Islet of Langerhans (tissue), 1 donor: ENCODE measurements around the gene TMPRSS9.

Experiments
- FAIRE-seq: peaks from one replicate; lab custom pipeline; 2011; peaks lifted over from hg19 to GRCh38; lab: Jason Lieb, UNC

TMPRSS9 gene

DNA sequence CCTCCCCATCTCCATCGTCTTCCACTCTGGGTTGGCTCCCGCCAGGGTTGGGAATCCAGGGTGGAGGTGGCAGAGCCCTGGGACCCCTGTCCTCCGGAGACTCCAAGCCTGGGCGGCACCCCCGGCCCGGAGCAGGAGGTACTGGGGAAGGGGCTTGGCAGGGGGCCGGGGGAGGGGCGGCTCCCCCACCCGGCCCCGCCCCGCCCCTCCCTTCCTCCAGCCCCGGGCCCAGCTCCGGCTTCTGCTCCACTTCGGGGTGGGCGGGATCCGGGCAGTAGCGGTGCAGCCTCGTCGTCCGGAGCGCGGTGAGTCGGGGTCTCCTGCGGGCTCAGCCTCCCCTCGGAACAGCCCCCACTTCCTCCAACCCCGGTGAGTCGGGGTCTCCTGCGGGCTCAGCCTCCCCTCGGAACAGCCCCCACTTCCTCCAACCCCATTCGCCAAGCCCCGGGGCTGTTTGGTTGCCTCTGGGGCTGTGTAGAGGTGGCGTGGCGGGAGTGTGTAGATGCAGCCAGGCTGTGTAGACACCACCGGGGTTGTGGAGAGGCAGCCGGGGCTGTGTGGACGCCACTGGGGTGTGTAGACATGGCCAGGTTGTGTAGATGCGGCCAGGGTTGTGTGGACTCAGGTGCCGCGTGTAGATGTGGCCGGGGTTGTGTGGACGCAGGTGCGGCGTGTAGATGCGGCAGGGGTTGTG, at the start of gene TMPRSS9:
TMPRSS9 (plus strand) TSS at position 274 of the 694 bp plus-strand sequence. CDS start 29,521 bp downstream, outside the sequence.
- no peak for FAIRE-seq

DNA sequence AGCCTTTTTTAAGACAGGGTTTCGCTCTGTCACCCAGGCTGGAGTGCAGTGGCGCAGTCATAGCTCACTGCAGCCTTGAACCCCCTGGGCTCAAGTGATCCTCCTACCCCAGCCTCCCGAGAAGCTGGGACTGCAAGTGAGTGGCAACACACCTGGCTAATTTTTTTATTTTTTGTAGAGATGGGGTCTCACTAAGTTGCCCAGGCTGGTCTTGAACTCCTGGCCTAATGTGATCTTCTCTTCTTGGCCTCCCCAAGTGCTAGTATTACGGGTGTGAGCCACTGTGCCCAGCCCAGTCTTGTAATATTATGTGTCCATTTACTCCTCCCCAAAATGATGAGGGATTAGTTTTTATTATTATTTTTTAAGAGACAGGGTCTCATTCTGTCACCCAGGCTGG, 49.0 kb upstream of the TMPRSS9 start:
- FAIRE-seq = no peak

DNA sequence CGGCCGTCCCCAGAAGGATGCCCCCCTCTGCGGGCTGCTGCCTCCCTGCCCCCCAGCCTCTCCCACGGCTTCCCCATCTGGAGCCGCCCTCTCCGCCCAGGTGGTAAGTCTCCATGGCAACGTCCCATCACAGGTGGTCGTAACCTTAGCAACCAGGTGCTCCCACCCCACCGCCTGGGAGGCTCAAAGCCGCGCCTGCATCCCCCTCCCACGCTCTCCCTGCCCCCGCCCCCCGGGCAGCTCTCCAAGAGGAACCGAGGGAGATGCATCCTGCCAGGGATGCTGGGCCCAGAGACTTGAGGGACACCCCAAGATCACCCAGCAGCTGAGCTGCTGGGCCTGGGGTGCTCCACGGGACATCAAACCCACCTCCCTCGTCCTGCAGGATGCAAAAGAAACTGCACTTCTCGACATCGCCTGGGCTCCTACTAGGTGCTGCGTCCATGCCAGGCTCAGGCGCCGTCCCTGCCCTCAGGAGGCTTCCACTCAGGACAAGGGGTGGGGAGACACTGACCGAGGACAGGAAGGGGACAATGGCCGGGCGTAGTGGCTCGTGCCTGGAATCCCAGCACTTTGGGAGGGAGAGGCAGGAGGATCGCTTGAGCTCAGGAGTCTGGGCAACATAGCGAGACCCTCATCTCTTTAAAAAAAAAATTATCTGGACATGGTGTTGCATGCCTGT, 47.1 kb upstream of the TMPRSS9 start:
- FAIRE-seq = no peak

DNA sequence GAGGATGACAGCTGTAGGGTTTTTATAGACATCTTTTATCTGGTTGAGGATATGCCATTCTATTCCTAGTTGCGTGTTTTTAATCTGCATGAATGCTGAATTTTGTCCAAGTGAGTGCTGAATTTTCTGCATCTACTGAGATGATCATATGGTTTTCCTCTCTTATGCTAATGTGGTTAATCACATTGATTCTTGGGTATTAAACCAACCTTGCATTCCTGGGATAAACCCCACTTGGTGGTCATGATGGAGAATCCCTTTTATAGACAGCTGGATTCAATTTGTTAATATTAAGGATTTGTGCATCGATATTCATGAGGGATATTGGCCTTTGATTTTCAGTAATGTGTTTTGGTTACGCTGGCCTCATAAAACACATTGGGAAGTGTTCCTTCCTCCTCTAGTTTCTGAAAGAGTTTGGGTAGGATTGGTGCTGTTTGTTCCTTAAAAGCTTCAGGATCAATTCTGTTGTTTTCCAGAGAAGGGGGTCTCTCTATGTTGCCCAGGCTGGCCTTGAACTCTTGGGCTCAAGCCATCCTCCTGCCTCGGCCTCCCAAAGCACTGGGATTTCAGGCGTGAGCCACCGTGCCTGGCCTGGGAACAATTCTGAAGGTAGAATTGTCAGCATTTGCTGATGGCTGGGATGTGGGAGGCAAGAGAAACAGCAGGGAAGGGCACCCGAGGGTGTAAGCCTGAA, 44.8 kb upstream of the TMPRSS9 start:
- FAIRE-seq = no peak

DNA sequence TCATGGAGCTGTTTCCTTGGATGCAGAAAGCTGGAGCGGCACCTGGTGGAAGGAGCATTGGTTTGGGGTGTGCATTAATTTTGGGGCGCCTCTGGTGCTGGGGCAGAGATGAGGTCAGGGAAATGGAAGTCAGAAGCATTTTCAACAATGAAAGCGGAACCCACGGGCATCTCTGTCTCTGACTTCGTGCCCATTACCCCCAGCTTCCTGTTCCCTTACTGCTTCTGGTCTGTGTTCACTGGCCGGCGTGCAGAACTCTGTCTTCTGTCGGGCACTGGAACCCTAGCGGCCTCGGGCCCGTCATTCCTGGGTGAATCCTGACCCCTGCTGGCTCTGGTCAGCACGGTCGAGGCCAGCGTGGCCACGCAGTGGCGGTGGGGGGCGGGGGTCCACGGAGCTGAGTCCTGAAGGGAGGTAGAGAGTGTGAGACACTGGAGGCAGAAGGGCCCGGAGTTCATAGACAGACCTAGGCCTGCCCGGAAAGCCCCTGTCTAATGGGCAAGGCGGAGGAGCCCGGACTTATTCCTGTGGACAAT, 44.2 kb upstream of the TMPRSS9 start:
- no peak for FAIRE-seq

DNA sequence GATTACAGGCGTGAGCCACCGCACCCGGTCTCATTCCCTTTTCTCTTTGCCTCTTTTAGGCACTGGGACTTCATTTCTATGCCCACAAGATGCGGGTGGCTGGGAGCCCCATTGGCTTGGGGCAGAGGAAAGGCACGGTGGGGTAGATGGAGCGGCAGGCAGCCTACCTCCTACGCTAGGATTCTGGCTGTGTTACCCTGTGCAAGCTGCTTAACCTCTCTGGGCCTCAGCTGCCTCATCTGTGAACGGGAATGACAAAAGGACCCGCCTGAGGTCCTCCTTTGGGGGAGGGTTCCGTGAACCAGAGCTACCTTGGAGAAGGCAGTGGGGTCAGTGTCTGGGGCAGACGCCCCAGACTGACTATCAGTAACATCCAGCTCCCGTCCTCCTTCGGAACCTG, 42.8 kb upstream of the TMPRSS9 start:
- FAIRE-seq = no peak

DNA sequence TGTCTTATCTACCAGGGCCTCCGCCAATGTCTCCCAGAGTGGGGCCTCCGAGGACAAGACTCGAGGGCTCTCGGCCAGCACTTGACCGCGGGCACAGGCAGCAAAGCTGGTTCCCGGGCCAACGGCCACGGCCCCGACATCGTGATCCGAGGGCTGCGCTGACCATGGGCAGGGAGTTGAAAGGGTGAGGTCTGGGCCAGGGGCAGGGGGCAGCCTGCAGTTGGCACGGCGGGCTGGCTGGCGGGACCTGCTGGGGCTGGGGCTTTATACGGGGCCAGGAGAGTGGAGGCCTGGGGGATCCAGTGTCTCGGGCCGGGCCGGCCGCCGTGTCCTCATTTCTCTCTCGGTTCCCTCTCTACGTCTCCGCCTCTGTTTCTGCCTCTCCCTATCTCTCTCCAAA, 42.3 kb upstream of the TMPRSS9 start:
- FAIRE-seq = no peak

DNA sequence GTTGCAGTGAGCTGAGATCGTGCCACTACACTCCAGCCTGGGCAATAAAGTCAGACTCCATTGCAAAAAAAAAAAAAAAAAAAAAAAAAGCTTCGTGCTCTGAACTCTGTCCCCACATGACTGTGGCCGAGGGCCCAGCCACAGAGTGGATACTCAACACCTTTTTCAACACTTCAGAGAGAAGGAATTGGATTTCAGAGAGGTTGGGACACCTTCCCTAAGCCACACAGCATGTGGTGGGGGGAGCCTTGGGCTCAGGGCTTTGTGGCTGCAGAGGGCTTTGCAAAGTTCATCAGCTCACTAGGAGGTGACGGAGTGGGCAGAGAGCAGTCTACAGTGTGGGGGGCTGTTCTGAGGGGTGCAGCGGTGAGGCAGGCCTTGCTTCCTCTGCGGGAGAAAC, 41.1 kb upstream of the TMPRSS9 start:
- FAIRE-seq = no peak

DNA sequence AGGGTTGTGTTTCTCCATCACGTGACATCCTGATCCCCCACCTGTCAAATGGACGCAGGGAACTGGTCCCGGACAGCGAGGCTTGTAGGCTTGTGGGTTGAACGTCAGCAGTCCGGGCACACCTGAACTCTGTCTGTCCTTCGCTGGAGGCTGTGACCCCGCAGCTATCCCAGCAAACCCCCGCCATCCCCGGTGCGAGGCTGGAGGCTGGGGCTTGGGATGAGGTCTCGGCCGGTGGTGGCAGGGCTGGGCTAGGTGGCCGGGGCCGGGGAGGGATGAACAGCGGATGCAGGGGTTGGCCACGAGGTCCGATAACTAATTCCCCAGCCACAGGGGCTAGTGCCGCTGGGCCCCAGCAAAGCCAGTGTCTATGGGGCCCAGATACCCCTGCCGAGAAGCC, 40.5 kb upstream of the TMPRSS9 start:
- FAIRE-seq = no peak

DNA sequence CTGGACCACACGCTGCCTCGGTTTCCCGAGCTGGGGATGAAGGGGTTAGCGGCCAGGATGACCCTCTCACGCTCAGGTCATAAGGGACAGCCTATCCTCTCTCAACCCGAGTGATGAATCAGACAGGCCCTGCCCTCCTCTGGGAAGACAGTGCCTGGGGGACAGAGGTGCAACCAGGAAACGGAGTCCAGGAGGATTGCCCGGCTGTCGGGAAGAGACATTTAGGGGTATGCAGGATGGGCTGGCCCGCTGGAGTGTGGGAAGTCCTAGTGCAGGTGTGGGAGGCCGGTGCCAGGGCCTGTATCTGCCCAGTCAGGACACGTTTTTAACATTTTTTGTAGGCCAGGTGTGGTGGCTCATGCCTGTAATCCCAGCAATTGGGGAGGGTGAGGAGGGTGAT, 40.0 kb upstream of the TMPRSS9 start:
- no peak for FAIRE-seq

DNA sequence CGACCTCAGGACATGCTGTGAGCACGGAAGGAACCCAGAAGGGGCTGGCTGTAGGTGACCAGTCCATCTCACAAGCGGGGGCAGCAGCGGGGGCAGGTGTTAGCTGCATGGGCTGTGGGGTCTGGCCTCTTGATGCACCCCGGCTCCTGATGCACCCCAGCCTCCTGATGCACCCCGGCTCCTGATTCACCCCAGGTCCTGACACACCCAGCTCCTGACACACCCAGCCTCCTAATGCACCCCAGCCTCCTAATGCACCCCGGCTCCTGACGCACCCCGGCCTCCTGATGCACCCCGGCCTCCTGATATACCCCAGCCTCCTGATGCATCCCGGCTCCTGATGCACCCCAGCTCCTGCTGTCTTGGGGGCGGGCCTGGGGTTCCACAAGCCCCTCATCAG, 39.1 kb upstream of the TMPRSS9 start:
- FAIRE-seq = no peak

DNA sequence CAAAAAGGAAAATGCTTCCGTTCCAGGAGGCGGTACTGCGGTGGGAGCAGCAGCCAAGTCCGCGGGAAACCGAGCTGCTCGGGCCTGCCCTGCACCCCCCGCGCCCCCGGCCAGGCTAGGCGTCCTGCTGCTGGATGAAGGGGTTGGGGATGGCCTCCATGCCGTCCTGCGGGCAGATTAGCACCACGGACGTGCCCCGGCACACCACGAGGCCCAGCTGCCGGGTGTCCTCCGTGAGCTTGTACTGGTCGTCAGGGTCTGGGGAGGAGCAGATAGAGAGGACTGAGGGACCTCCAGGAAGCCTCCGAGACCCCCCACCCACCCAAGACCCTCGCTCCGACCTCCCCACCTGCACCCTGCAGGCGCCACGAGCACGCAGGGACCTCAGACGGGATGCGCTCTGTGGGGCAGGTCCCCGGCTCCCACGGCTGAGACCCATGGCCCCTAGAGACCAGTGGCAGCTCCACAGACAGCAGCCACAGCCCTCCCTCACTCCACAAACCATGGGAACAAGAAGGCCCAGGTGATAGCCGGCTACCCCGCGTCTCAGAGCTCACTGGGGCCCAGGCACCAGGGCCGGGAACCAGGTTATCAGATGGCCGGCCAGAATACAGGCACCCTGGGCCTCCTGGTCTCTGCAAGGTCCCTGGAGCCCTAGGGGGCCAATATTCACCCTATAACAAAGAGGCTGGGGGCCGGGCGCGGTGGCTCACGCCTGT, 38.3 kb upstream of the TMPRSS9 start:
- FAIRE-seq = no peak

DNA sequence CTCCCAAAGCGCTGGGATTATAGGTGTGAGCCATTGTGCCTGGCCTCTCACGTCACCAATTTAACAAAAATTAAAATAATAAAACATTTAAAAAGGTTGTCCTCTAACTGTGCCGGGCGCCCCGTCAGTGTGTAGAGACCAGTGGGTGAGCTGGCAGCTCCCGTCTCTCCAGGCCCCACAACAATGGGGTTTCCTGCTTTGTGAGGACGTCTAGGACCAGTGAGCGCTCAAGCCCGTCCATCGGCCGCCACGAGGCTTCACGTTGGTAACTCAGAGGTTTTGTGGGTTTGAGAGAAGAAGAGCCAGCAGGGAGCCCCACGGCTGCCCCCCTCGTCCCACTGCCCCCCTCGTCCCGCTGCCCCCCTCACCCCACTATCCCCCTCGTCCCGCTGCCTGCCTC, 36.4 kb upstream of the TMPRSS9 start:
- FAIRE-seq = no peak

DNA sequence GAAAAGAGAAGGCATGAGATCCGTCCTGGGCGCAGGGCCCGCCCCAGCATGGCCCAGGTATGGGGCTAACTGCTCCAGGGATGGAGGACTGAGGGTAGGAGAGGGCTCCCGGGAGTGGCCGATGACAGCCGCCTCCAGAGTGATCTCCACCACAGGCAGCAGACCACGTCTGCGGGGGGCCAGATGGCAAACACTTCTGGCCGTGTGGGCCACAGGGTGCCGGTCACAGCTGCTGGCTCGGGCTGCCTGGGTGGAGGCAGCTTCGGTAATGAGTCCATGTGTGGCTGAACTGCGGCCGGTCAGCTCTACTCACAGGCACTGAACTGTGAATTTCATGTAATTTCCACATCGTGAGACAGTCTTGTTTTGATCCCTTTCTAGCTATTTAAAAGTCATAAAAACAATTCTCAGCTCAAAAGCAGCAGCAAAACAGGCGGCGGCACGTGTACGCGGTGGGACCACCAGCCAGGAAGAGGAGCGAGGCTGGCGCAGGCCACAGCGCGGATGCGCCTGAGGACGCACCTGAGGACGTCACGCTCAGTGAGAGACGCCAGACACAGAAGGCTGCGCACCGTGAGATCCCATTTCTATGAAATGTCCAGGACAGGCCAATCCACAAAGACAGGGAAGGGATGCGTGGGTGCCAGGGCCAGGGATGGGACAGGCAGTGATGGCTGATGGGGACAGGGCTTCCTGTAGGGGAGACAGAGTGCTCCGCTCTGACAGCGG, 35.7 kb upstream of the TMPRSS9 start:
- FAIRE-seq = no peak

DNA sequence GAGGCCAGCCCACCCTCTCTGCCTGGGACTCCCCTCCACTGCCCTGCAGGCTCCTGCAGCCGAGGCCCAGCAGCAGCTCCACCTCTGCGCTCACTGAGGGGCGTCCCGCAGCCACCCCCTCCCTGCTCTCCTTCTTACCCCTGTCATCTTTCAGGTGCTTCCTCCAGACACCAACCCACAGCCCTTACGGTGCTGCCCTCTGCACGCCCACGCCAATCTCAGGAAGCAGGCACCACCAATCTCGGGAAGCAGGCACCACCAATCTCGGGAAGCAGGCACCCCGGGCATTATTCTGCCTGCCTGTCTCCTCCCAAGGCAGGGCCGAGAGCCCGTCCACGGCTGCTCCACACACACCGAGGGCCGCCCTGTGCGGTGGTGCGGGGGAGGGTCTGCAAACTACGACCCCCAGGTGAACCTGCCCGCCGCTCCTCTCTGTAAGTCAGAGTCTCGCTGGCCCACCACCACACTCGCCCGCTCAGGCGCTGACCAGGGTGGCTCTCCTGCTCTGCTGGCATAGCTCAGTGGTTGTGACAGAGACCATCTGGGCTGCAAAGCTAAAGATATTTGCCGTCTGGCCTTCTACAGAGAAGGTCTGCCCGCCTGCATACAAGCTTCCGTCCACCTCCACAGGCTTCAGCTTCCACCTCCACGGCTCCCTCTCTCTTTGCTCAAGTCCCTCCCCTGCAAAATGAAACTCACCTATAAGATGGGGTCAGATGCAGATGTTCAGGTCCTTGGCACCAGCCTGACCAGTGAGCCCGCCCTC, 34.6 kb upstream of the TMPRSS9 start:
- no peak for FAIRE-seq

DNA sequence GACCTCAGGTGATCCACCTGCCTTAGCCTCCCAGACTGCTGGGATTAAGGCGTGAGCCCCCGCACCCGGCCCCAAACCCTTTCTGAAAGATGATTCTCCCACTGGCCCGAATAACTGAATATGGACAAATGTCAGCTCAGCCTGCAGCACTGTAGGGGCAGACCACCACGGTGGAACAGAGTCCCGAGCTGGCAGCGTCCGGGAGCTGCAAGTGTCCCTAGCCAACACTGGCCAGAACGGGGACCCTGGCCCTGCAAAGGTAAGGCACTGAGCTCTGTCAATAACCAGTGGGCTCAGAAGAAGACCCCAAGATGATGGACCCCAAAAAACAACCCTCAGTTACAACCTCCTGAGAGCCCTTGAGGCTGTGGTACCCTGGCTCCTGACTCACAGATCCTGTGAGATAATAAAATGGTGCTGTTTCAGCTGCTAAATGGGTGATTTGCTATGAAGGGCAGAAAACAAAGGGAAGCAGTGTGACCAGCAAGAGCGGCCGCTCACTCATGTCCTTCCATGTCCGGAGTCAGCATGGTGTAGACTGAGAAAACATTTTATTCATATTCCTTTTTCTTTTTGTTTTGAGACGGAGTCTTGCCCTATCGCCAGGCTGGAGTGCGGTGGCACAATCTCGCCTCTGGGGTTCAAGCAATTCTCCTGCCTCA, 33.2 kb upstream of the TMPRSS9 start:
- FAIRE-seq = no peak

DNA sequence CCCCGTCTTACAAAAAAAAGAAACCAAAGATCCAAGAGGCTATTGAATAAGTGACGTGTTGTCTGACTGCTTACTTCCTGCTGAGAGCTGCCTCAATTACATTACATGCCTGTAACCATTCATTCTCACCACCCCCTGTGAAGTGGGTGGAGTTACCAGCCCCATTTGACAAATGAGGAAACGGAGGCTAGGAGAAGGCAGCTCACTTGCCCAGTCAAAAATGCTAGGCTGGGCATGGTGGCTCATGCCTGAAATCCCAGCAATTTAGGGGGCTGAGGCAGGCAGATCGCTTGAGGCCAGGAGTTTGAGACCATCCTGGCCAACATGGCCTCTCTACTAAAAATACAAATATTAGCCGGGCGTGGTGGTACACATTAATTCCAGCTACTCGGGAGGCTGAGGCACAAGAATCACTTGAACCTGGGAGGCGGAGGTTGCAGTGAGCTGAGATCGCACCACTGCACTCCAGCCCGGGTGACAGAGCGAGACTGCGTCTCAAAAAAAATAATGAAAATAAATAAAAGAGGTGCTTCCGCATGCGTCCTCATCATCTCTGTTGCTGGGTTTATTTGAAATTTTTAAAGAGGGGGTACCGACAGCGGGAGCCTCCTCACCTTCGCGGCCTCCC, 32.2 kb upstream of the TMPRSS9 start:
- FAIRE-seq = no peak

DNA sequence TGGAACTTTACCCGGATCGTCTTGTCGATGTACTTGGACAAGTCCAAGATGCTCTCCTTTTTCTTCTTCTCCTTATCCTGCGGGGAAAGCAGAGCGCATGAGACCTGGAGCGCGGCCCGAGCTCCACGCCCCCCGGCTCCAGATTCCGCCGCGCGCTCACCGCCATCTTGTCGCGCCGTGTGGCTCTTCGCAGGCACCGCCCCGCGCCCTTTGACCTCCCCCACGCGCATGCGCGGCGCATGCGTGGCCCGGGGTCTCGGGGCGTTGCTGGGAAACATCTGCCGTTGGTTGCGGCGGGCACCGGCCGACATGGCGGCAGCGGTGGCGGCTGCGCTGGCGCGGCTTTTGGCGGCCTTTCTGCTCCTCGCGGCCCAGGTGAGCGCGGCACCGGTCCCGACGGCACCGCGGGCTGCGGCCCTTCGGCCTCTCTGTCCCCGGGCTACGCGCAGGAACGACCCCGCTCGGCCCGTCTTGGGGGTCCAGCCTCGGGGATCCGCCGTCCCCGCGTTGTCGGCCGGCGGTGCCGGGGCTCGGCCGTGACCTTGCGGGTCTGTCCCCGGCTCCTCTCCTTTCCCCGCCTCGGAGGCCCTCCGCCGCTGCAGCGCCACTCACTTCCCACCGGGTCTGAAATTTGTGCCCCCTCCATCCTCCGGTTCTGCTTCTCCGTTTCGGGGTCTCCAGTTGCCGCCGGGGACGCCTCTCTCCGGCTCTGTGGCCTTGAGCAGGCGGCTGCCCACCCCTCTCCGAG, 31.5 kb upstream of the TMPRSS9 start, which contains the start of the genes LSM7 and SPPL2B:
LSM7 (minus strand) TSS at position 186 of the 748 bp plus-strand sequence; CDS start at position 166, 20 bp downstream.
SPPL2B (plus strand) TSS at position 284 of the 748 bp plus-strand sequence; CDS start at position 310, 26 bp downstream.
- FAIRE-seq = no peak

DNA sequence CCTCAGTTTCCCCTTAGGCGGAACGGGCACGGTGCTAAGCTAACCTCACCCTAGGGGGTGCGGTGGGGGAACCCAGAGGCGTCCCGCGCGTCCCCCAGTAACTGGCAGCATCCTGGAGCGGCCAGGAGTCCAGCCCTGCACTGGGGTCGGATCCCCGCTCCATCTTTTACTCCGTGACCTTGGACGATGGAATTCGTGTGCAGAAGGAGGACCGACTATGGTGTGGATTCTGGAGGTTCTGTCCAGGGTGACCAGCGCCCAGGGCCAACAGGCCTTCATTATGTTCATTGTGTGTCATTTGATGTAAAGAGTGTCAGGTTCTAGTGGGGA, 31.0 kb upstream of the TMPRSS9 start:
- FAIRE-seq = no peak
